Right lobe of liver (tissue), 4 donors: ENCODE data around the gene ZNF549.

ENCODE experiments used
- POLR2A ChIP-seq: fragments of 450-650 bp; IDR thresholded peaks from one replicate; pipeline ENCODE4 v1.6.1; 2017; ENCODE audit warnings: antibody characterized with exemption, mild to moderate bottlenecking
- TF ChIP-seq, protein P1 (sequence below), 4 donors: fragments of 200-600 bp in 3 of 4; fragments of 450-650 bp in 1 of 4; IDR thresholded peaks; one replicate each; pipeline versions ENCODE4 v1.5.1 to v1.8.0; 2016 to 2022; ENCODE audit warnings: antibody characterized with exemption in 4 of 4, mild to moderate bottlenecking in 2 of 4
- donor health status: DM: no; HTN: no; CAD: no.
- donor health status: DM: no; HTN: no; CAD: no.
- donor health status: DM: no; HTN: yes; CAD: no.

DNA sequence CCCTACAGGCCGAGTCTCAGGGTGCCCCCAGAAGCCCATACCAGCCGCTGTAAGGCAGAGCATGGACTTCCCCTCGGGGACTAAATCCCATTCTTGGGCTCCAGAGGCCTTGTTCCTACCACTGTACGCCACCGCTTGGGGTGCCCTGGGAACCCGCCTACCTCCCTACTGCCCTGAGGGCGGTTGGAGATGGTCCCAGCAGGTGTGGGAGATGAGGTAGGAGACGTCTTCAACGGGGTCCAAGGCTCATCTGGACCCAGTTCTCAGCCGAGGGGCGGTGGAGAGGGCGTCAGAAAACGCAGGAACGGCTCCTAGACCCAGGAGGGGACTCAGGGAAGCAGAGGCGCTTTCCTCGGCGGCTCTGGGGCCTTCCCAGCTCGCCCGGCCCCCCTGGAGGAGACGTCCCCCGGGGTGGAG is 56.0 kb downstream of the ZNF549 start:
- TF ChIP-seq, protein P1, sequence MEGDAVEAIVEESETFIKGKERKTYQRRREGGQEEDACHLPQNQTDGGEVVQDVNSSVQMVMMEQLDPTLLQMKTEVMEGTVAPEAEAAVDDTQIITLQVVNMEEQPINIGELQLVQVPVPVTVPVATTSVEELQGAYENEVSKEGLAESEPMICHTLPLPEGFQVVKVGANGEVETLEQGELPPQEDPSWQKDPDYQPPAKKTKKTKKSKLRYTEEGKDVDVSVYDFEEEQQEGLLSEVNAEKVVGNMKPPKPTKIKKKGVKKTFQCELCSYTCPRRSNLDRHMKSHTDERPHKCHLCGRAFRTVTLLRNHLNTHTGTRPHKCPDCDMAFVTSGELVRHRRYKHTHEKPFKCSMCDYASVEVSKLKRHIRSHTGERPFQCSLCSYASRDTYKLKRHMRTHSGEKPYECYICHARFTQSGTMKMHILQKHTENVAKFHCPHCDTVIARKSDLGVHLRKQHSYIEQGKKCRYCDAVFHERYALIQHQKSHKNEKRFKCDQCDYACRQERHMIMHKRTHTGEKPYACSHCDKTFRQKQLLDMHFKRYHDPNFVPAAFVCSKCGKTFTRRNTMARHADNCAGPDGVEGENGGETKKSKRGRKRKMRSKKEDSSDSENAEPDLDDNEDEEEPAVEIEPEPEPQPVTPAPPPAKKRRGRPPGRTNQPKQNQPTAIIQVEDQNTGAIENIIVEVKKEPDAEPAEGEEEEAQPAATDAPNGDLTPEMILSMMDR (IDR thresholded peaks at IDR 0.05): no peak
- no peak for TF ChIP-seq POLR2A
